NCI-H2029 (cell line): ENCODE data around the gene ERC1.
"Not testable (repeated sequence)": the region's sequence is repeated elsewhere in the genome, so short reads cannot be mapped to it uniquely, and the experiment has no call there.

Experiments used
- DNase-seq: peaks from one replicate; lab custom pipeline; 2025; lab: John Stamatoyannopoulos, UW

ERC1 gene

GRCh38 chr12:1319212-1319611, 328.2 kb downstream of the ERC1 start:
- no peak for DNase-seq

GRCh38 chr12:1320021-1320420, 329.0 kb downstream of the ERC1 start:
- no peak for DNase-seq

- DNase-seq, result no peak
Measured at GRCh38 chr12:1322821-1323220, 331.8 kb downstream of the ERC1 start.

GRCh38 chr12:1324099-1324498, 333.1 kb downstream of the ERC1 start:
- DNase-seq, result no peak

- no peak for DNase-seq
Measured at GRCh38 chr12:1324910-1325309, 333.9 kb downstream of the ERC1 start.

- no peak for DNase-seq
Measured at GRCh38 chr12:1325666-1326065, 334.6 kb downstream of the ERC1 start.

- DNase-seq, result no peak
Measured at GRCh38 chr12:1326258-1326657, 335.2 kb downstream of the ERC1 start.

GRCh38 chr12:1328391-1328790, 337.4 kb downstream of the ERC1 start:
- no peak for DNase-seq

GRCh38 chr12:1329784-1330476, 338.9 kb downstream of the ERC1 start:
- no peak for DNase-seq

GRCh38 chr12:1330477-1330827, 339.4 kb downstream of the ERC1 start:
- DNase-seq, result no peak

GRCh38 chr12:1332327-1332726, 341.3 kb downstream of the ERC1 start:
- no peak for DNase-seq

GRCh38 chr12:1338483-1339177, 347.6 kb downstream of the ERC1 start:
- no peak for DNase-seq

- DNase-seq, result not testable (repeated sequence)
Measured at GRCh38 chr12:1339178-1339541, 348.1 kb downstream of the ERC1 start.

GRCh38 chr12:1339618-1340319, 348.7 kb downstream of the ERC1 start:
- DNase-seq, result no peak

GRCh38 chr12:1341270-1341669, 350.2 kb downstream of the ERC1 start:
- DNase-seq, result not testable (repeated sequence)

GRCh38 chr12:1343422-1343821, 352.4 kb downstream of the ERC1 start:
- no peak for DNase-seq

- DNase-seq, result no peak
Measured at GRCh38 chr12:1344245-1344644, 353.2 kb downstream of the ERC1 start.

GRCh38 chr12:1346126-1346525, 355.1 kb downstream of the ERC1 start:
- no peak for DNase-seq

- no peak for DNase-seq
Measured at GRCh38 chr12:1347294-1347693, 356.3 kb downstream of the ERC1 start.

GRCh38 chr12:1348606-1349005, 357.6 kb downstream of the ERC1 start:
- no peak for DNase-seq

GRCh38 chr12:1350055-1350933, 359.3 kb downstream of the ERC1 start:
- no peak for DNase-seq

GRCh38 chr12:1350934-1351240, 359.9 kb downstream of the ERC1 start:
- no peak for DNase-seq

GRCh38 chr12:1351926-1352325, 360.9 kb downstream of the ERC1 start:
- DNase-seq, result no peak
